Large intestine (tissue), 3 donors: ENCODE data around the gene MTR. TPM values are rescaled to one million over a fixed set of nuclear protein-coding genes. Genes with fewer than 3 reads are reported as not detected.

Experiments
- DNase-seq, 2 donors: peaks; one replicate each; pipeline versions ENCODE4 v3.0.0 to v3.0.0-alpha.2; 2013
- H3K27ac ChIP-seq: one replicate; pipeline ENCODE4 v1.5.1; 2013; ENCODE audit warnings: low read length
- H3K27me3 ChIP-seq: 2 replicates; pipeline ENCODE4 v1.6.1; 2013; ENCODE audit warnings: low read length; ENCODE audit not compliant: control insufficient read depth, insufficient read depth
- H3K36me3 ChIP-seq: 2 replicates; pipeline ENCODE4 v1.6.1; 2013; ENCODE audit warnings: low read length; ENCODE audit not compliant: control insufficient read depth, insufficient read depth
- H3K4me1 ChIP-seq: one replicate; pipeline ENCODE4 v1.6.1; 2013; ENCODE audit warnings: low read length; ENCODE audit not compliant: control insufficient read depth, insufficient read depth
- H3K4me3 ChIP-seq: one replicate; pipeline ENCODE4 v1.5.1; 2013; ENCODE audit warnings: low read length
- H3K9me3 ChIP-seq: one replicate; pipeline ENCODE4 v1.6.1; 2013; ENCODE audit warnings: mild to moderate bottlenecking, low read depth, low read length, moderate library complexity; ENCODE audit not compliant: control insufficient read depth
- WGBS: methylation state at CpG from one replicate; pipeline ENCODE4 v1.1.5; 2013; ENCODE audit warnings: low lambda C conversion rate; ENCODE audit not compliant: insufficient coverage; 5-methylcytosine and 5-hydroxymethylcytosine counted together
- polyA plus RNA-seq: library from polyadenylated mRNA; unstranded; fragments of 120-200 nt; gene quantifications from one replicate; pipeline ENCODE4 v1.2.1, GENCODE V29; 2013

MTR gene
- polyA plus RNA-seq, 1 donor = 20.2 TPM

DNA sequence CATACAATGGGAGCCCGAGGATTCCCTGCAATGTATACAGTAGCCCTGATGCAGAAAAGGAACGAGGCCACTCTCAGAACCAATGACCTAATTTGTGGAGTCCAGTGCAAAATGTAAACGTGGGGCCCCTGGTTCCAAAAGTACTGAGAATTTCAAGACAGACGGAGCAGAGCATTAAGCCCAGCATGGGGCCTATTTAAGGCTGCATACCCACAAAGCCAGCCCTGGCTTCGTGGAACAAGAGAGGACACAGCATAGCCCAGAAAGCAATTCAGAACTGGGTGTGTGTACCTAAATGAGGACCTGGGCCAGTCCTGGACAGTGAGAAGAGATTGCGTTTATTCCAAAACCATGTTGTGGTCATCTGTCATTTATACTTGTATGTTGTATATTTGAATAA, 153.9 kb downstream of the MTR start:
- no peak for DNase-seq
- Histone ChIP-seq H3K9me3 (no peaks in the 10 kb centered on the region), H3K4me1 (no peaks in the 10 kb centered on the region), H3K4me3 (no peak overlapping the region), H3K27me3 (no peaks in the 10 kb centered on the region), H3K27ac (no peak overlapping the region), H3K36me3 (no peaks in the 10 kb centered on the region)
- WGBS = 100% methylated on average over 1 of the region's 6 CpGs

DNA sequence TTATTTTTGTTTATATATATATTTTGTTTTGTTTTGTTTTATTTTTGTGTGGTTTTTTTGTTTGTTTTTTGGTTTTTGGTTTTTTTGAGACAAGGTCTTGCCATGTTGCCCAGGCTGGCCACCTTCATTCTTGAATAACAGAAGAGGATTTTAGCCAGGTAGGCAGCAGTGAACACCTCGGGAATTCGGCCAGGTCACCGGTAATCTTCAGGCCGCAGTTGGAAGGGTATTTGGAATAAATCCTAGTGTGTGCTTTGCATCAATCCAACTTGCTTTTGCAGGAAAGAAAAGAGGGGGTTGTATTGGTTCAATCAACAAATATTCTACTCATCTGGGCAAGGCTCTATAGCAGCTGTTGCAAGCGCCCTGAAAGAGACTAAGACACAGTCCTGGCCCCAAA, 155.3 kb downstream of the MTR start:
- Histone ChIP-seq H3K4me3 (no peak overlapping the region), H3K27me3 (no peaks in the 10 kb centered on the region), H3K9me3 (no peaks in the 10 kb centered on the region), H3K27ac (no peak overlapping the region), H3K36me3 (no peaks in the 10 kb centered on the region), H3K4me1 (no peaks in the 10 kb centered on the region)
- DNase-seq = no peak
- no CpG with 5 or more reads among the region's 5 CpGs for WGBS

DNA sequence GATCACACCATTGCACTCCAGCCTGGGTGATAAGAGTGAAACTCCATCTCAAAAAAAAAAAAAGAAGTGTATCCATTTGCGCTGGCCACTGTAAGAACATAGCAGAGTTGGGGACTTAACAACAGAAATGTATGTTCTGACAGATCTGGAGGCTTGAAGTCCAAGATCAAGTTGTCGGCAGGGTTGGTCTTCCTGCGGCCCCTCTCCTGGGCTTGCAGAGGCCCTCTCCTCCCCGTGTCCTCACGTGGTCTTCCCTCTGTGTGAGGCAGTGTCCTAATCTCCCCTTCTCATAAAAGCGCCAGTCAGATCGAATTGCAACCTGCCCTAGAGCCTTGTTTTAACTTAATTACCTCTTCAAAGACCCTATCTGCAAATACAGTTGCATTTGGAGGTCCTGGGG, 156.6 kb downstream of the MTR start:
- no peaks in the 10 kb centered on the region for H3K27me3 ChIP-seq
- no CpG with 5 or more reads among the region's 7 CpGs for WGBS
- no peaks in the 10 kb centered on the region for H3K9me3 ChIP-seq
- H3K27ac ChIP-seq = no peak overlapping the region
- H3K4me3 ChIP-seq = no peak overlapping the region
- no peaks in the 10 kb centered on the region for H3K4me1 ChIP-seq
- DNase-seq = no peak
- H3K36me3 ChIP-seq = no peaks in the 10 kb centered on the region

DNA sequence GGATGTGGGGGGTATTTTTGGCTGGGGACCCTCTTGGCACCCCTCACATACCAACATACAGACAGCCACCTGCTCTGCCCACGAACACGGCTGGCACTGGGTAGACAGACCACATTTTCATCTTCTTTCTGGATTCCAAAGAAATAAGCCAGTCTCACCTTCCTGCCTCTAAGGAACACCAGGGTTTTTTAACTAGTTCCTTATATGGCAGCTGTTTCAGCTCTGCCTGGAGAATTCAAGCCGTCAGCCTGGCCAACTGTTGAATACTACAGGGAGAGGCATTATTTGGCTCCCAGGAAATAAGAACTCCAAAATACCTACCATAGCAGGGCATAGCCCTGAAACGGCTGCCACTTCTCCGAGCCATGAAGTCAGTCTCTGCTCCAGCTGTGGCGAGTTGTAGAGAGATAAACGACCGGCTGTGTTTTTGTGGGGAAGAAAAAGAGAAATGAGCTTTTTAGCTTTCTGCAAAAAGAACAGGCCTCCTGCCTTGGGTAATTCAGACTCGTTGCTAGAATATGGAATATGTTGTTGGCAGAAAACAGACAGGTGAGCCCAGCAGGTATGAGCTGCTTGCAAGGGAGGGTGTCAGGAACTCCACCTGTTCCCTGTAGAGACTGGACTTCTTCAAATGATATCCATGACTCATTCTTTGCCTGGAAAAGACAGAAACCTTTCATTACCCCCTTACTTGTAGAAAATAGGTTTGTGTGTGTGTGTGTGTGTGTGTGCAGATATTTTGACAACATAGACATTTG, 157.3 kb downstream of the MTR start:
- DNase-seq = no peak
- WGBS = no CpG with 5 or more reads among the region's 9 CpGs
- no peak overlapping the region for H3K27ac ChIP-seq

DNA sequence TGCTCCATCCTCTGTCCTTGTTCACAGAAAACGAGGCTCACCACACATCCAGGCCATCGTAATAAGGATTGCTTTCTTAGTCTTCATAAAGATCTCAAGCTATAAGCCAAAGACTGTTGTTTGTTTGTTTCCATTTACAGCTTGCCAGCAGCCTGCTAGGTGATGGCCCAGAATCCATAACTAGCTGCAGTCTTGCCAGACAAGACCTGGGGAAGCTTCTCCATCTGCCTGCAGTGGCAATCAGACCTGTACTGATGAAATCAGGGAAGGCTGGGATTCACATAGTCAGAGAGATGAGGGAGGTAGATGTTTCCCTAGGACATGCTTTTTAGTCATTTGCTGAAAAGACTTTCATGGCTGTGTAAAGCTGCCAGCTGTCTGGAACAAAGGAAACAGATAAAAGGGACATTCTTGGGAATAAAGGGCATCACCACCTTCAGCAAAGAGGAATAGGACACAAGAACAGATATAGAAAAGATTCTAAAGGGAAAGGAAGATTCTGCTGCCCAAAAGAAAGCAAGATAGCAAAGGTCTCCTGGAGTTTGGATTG, 158.1 kb downstream of the MTR start:
- H3K4me3 ChIP-seq = no peak overlapping the region
- no peaks in the 10 kb centered on the region for H3K36me3 ChIP-seq
- H3K27ac ChIP-seq = no peak overlapping the region
- H3K27me3 ChIP-seq = no peaks in the 10 kb centered on the region
- no peaks in the 10 kb centered on the region for H3K4me1 ChIP-seq
- WGBS = no CpG with 5 or more reads among the region's 2 CpGs
- no peak for DNase-seq
- H3K9me3 ChIP-seq = no peaks in the 10 kb centered on the region

More for the DNA sequence above, 157.3 kb downstream of the MTR start:
- no peaks in the 10 kb centered on the region for H3K4me1 ChIP-seq
- H3K9me3 ChIP-seq = no peaks in the 10 kb centered on the region
- H3K36me3 ChIP-seq = no peaks in the 10 kb centered on the region
- H3K4me3 ChIP-seq = no peak overlapping the region
- no peaks in the 10 kb centered on the region for H3K27me3 ChIP-seq

Other genes starting within 250 kb of the MTR start
- 19.5 TPM for gene HEATR1, start 190.8 kb upstream of the MTR start, polyA plus RNA-seq
- 3.1 TPM for gene ACTN2, start 108.8 kb upstream of the MTR start, polyA plus RNA-seq
- not detected for gene MT1HL1, start 209.1 kb downstream of the MTR start, polyA plus RNA-seq
- 4.3 TPM for gene RYR2, start 246.9 kb downstream of the MTR start, polyA plus RNA-seq